K562 (cell line): ENCODE data around the gene PNPLA1. TPM values are rescaled to one million over a fixed set of nuclear protein-coding genes. Genes with fewer than 3 reads are reported as not detected.

Experiments used
- ATAC-seq: fragments of 200-7000 bp; cut with Tn5 transposase; 3 replicates; pipeline ENCODE4 v1.9.1; 2020; ENCODE audit warnings: moderate library complexity
- BruUV-seq: library from RNA; stranded (reverse); fragments of 400-500 nt; replicated peaks from 2 replicates; lab custom pipeline; 2021; lab: Mats Ljungman, UMichigan
- CTCF ChIA-PET: fragments of 300-600 bp; formaldehyde crosslinking; extraction: SDS; loops from one replicate; lab custom pipeline; 2021; ENCODE audit warnings: low intra/inter-chr PET ratio; lab: Yijun Ruan, JAX
- POLR2A ChIA-PET: fragments of 300-600, 350-650 bp; sonication (Branson Sonifier 250); formaldehyde crosslinking; extraction: SDS; loops from one replicate; lab custom pipeline; 2021; ENCODE audit warnings: antibody characterized with exemption, inconsistent platforms; lab: Yijun Ruan, JAX
- DNase-seq, 4 experiments: peaks; one replicate each; pipeline versions ENCODE4 v3.0.0 to v3.0.0-alpha.2; 2011 to 2018; ENCODE audit warnings: low spot score in 3 of 4, mixed read lengths in 3 of 4; ENCODE audit errors: extremely low read depth in 1 of 4
- FAIRE-seq: peaks from 2 replicates; lab custom pipeline; 2011; peaks lifted over from hg19 to GRCh38; lab: Jason Lieb, UNC
- H2AFZ ChIP-seq: 2 replicates; pipeline ENCODE4 v1.6.0; 2011; ENCODE audit warnings: low read depth, low read length, control low read depth, inconsistent platforms
- H3K27ac ChIP-seq: fragments of 200-600 bp; 3 replicates; pipeline ENCODE4 v1.8.0; 2011; ENCODE audit warnings: low read depth, mild to moderate bottlenecking, control low read depth, inconsistent platforms, low read length, moderate library complexity, mixed read lengths; ENCODE audit errors: extremely low read depth
- H3K27me3 ChIP-seq, 2 experiments: fragments of 300-600 bp in 1 of 2; 2 replicates in 1 of 2; 3 replicates in 1 of 2; pipeline versions ENCODE4 v1.6.0 to v1.8.0; 2011; ENCODE audit warnings: inconsistent platforms in 2 of 2, low read length in 2 of 2, mild to moderate bottlenecking in 1 of 2, mixed read lengths in 1 of 2, moderate library complexity in 1 of 2; ENCODE audit not compliant: control insufficient read depth in 2 of 2, insufficient read depth in 2 of 2
- H3K36me3 ChIP-seq: fragments of 300-600 bp; 3 replicates; pipeline ENCODE4 v1.8.0; 2011; ENCODE audit warnings: mild to moderate bottlenecking, low read length, inconsistent platforms; ENCODE audit not compliant: control insufficient read depth, insufficient read depth
- H3K4me1 ChIP-seq, 2 experiments: fragments of 200-600 bp in 1 of 2; replicated peaks in 1 of 2; 2 replicates in 1 of 2; 3 replicates in 1 of 2; pipeline versions ENCODE4 v1.5.1 to v1.8.0; 2011; ENCODE audit warnings: inconsistent platforms in 2 of 2, low read length in 2 of 2, mild to moderate bottlenecking in 1 of 2, mixed read lengths in 1 of 2, moderate library complexity in 1 of 2; ENCODE audit not compliant: control insufficient read depth in 2 of 2, insufficient read depth in 2 of 2
- H3K4me2 ChIP-seq: 2 replicates; pipeline ENCODE4 v1.6.1; 2011; ENCODE audit warnings: low read length, control low read depth, inconsistent platforms, mixed read lengths; ENCODE audit not compliant: insufficient read depth
- H3K4me3 ChIP-seq: fragments of 200-600 bp; sonication (generic), shearing (Covaris generic); 2 replicates; pipeline ENCODE4 v1.5.1; 2016; ENCODE audit warnings: control low read depth, inconsistent platforms
- H3K79me2 ChIP-seq: fragments of 200-600 bp; 3 replicates; pipeline ENCODE4 v1.8.0; 2011; ENCODE audit warnings: low read length, inconsistent platforms; ENCODE audit not compliant: control insufficient read depth, insufficient read depth
- H3K9ac ChIP-seq, 2 experiments: 2 replicates each; pipeline versions ENCODE4 v1.6.0 to v1.6.1; 2011; ENCODE audit warnings: low read depth in 2 of 2, low read length in 2 of 2, control low read depth in 1 of 2, inconsistent platforms in 1 of 2, mild to moderate bottlenecking in 1 of 2, mixed read lengths in 1 of 2; ENCODE audit not compliant: insufficient read depth in 1 of 2
- H3K9me1 ChIP-seq: one replicate; pipeline ENCODE4 v1.6.0; 2011; ENCODE audit warnings: inconsistent platforms, mild to moderate bottlenecking, low read length, moderate library complexity; ENCODE audit not compliant: control insufficient read depth, insufficient read depth
- H3K9me3 ChIP-seq: replicated peaks from 2 replicates; pipeline ENCODE4 v1.5.1; 2011; ENCODE audit warnings: low read depth, low read length, inconsistent platforms; ENCODE audit not compliant: control insufficient read depth, insufficient read depth
- H4K20me1 ChIP-seq: replicated peaks from 2 replicates; pipeline ENCODE4 v1.6.1; 2011; ENCODE audit warnings: low read length, inconsistent platforms, mixed read lengths; ENCODE audit not compliant: control insufficient read depth, insufficient read depth
- IFI16 ChIP-seq: fragments of 250-450 bp; sonication (Bioruptor Pico); IDR thresholded peaks from 2 replicates; pipeline ENCODE4 v2.1.2; 2022; ENCODE audit warnings: mild to moderate bottlenecking, inconsistent platforms
- NFATC3 ChIP-seq: fragments of 450-650 bp; IDR thresholded peaks from 2 replicates; pipeline ENCODE4 v1.6.1; 2017; ENCODE audit warnings: mild to moderate bottlenecking
- POLR3A ChIP-seq: IDR thresholded peaks from 2 replicates; pipeline ENCODE4 v1.6.1; 2011; ENCODE audit warnings: borderline replicate concordance, mild to moderate bottlenecking, moderate library complexity; ENCODE audit not compliant: insufficient read length, insufficient read depth; ENCODE audit errors: extremely low read depth
- POLR3G ChIP-seq: IDR thresholded peaks from 2 replicates; pipeline ENCODE4 v1.6.1; 2011; ENCODE audit not compliant: insufficient read length, insufficient replicate concordance; ENCODE audit errors: extremely low read depth
- RAD51 ChIP-seq: fragments of 450-650 bp; IDR thresholded peaks from 2 replicates; pipeline ENCODE4 v1.7.1; 2016; ENCODE audit warnings: low read depth, mild to moderate bottlenecking, borderline replicate concordance
- RNF2 ChIP-seq: sonication (generic); IDR thresholded peaks from 2 replicates; pipeline ENCODE4 v1.6.1; 2016
- ZKSCAN3 ChIP-seq: fragments of 250-450 bp; sonication (Bioruptor Pico); IDR thresholded peaks from 2 replicates; pipeline ENCODE4 v1.4.0; 2020
- WGBS: fragments of 100-300 bp; shearing (Covaris generic); methylation state at CpG from one replicate; pipeline ENCODE4 v1.1.6; 2016; ENCODE audit warnings: low coverage, mixed read lengths; ENCODE audit not compliant: insufficient coverage; ENCODE audit errors: missing lambda C conversion rate; 5-methylcytosine and 5-hydroxymethylcytosine counted together
- in situ Hi-C: fragments of 300-500 bp; cut with MboI; formaldehyde crosslinking; loops from 4 replicates; pipeline ENCODE4 v1.15.0; 2018; ENCODE audit warnings: inconsistent platforms, mixed read lengths
- intact Hi-C: fragments of 100-400 bp; cut with micrococcal nuclease; formaldehyde crosslinking; loops from 2 replicates; pipeline ENCODE4 v1.14.2; 2022
- polyA plus RNA-seq, 8 experiments: library from polyadenylated mRNA; depleted of rRNA in 4 of 8; stranded (reverse) in 5 of 8; unstranded in 3 of 8; fragments of >200 nt; fragmentation: Nextera tagmentation in 2 of 8; fragmentation: Illumina TruSeq in 1 of 8; extraction: Ambion mirVana in 2 of 8; extraction: Trizol in 1 of 8; gene quantifications; 2 replicates each; pipeline versions ENCODE4 v1.2.1 to v1.2.3, GENCODE V29; 2011 to 2014; ENCODE audit warnings: inconsistent platforms in 1 of 8, missing spikeins in 1 of 8
- total RNA-seq, 7 experiments: library from RNA; depleted of rRNA in 6 of 7; stranded (reverse); fragments of >200 nt in 6 of 7; fragmentation: Illumina TruSeq in 2 of 7; extraction: Trizol in 2 of 7; gene quantifications; 2 replicates each; pipeline versions ENCODE4 v1.2.1 to v1.2.3, GENCODE V29; 2011 to 2021; ENCODE audit warnings: low replicate concordance in 1 of 7
- TF ChIP-seq, protein P1 (sequence below): fragments of 200-600 bp; sonication (generic); IDR thresholded peaks from one replicate; pipeline ENCODE4 v1.6.1; 2012; ENCODE audit warnings: mild to moderate bottlenecking, low read depth, low read length, inconsistent platforms
- TF ChIP-seq, protein P2 (sequence below): sonication (generic); IDR thresholded peaks from 2 replicates; pipeline ENCODE4 v1.6.1; 2016

PNPLA1 gene
- total and polyA plus RNA-seq, 9 of the 15 experiments (the other 6 are each of a cell fraction or from before 2014, with no cell fraction given), result 0.04 to 0.27 (median 0.13) TPM; not detected in 2

DNA sequence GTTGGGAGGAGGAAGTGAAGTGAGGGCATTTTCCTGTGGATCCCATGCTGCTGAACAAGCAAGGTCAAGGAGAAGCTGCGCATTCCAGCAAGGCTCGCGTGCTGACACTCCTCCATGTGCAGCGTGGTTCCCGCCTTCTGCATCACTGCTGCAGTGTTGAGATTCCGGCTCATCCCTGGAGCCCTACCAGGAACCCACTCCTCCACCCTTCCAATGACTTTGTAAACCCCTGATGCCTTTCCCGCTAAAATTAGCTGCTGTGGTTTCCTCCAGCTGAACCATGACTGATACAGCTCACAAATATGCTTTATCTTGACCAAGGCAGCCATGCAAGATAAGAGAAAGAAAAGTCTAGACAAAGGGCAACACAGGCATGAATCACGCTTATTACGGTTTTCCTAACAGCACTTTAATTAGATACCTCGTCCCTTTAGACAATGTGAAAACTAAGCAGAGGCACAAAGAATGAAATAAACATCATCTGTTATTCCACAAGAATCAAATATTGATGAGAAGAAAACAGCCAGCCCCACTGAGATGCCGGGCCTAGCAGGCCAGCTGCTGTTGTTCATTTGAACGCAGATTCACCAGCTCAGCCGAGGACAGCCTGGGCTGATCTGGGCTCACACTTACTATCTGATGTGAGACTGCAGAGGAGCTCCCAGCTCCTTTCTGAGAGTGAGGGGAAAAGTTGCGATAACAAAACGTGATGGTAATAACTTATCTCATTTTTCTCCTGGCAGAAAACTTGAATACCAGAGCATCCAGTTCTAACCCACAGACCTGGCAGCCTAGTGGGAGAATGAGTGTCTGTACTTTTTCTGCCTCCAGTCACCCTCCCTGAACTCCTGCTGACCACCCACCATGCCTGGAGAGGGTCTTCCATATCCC, 81.1 kb downstream of the PNPLA1 start:
- intact Hi-C loops (no loop called here), in situ Hi-C loops (no loop called here)
- no peak overlapping the region for H3K27ac ChIP-seq
- BruUV-seq, result no TSS peak
- no peaks in the 10 kb centered on the region for H3K79me2 ChIP-seq
- peaks cover 27 to 33% of the 10 kb centered on the region in 2 experiments for H3K4me1 ChIP-seq
- H3K9ac ChIP-seq, result 0 out of 4 replicates have a peak overlapping the region, but pooled peaks of 1 of the 2 experiments have one; percentile 6
- H3K9me3 ChIP-seq, result peaks cover 5% of the 10 kb centered on the region; the same call in 1 of the 2 replicates
- H3K36me3 ChIP-seq, result no peaks in the 10 kb centered on the region
- peak; percentile 85 for FAIRE-seq
- H3K4me3 ChIP-seq, result no peak overlapping the region
- WGBS, result 1% methylated on average over 15 of the region's 15 CpGs
- peak; percentile 72 for ATAC-seq
- DNase-seq, result peak; percentile 67 to 88 (median 73)
- H3K4me2 ChIP-seq, result peak overlapping the region; percentile 8; the same call in 1 of the 2 replicates
- ChIA-PET POLR2A (interaction anchor here (0.6 to 2.2 kb wide), 13 partner anchors 10 to 417 kb away, joined by 3 to 20 read pairs (median 3); partner anchors contain the start of gene BNIP5), CTCF (no interaction called here)
- no peaks in the 10 kb centered on the region for H3K27me3 ChIP-seq
- no peaks in the 10 kb centered on the region for H3K9me1 ChIP-seq
- H4K20me1 ChIP-seq, result peaks cover 9% of the 10 kb centered on the region; the same call in 1 of the 2 replicates
- H2AFZ ChIP-seq, result no peak overlapping the region
- TF ChIP-seq, protein P1, sequence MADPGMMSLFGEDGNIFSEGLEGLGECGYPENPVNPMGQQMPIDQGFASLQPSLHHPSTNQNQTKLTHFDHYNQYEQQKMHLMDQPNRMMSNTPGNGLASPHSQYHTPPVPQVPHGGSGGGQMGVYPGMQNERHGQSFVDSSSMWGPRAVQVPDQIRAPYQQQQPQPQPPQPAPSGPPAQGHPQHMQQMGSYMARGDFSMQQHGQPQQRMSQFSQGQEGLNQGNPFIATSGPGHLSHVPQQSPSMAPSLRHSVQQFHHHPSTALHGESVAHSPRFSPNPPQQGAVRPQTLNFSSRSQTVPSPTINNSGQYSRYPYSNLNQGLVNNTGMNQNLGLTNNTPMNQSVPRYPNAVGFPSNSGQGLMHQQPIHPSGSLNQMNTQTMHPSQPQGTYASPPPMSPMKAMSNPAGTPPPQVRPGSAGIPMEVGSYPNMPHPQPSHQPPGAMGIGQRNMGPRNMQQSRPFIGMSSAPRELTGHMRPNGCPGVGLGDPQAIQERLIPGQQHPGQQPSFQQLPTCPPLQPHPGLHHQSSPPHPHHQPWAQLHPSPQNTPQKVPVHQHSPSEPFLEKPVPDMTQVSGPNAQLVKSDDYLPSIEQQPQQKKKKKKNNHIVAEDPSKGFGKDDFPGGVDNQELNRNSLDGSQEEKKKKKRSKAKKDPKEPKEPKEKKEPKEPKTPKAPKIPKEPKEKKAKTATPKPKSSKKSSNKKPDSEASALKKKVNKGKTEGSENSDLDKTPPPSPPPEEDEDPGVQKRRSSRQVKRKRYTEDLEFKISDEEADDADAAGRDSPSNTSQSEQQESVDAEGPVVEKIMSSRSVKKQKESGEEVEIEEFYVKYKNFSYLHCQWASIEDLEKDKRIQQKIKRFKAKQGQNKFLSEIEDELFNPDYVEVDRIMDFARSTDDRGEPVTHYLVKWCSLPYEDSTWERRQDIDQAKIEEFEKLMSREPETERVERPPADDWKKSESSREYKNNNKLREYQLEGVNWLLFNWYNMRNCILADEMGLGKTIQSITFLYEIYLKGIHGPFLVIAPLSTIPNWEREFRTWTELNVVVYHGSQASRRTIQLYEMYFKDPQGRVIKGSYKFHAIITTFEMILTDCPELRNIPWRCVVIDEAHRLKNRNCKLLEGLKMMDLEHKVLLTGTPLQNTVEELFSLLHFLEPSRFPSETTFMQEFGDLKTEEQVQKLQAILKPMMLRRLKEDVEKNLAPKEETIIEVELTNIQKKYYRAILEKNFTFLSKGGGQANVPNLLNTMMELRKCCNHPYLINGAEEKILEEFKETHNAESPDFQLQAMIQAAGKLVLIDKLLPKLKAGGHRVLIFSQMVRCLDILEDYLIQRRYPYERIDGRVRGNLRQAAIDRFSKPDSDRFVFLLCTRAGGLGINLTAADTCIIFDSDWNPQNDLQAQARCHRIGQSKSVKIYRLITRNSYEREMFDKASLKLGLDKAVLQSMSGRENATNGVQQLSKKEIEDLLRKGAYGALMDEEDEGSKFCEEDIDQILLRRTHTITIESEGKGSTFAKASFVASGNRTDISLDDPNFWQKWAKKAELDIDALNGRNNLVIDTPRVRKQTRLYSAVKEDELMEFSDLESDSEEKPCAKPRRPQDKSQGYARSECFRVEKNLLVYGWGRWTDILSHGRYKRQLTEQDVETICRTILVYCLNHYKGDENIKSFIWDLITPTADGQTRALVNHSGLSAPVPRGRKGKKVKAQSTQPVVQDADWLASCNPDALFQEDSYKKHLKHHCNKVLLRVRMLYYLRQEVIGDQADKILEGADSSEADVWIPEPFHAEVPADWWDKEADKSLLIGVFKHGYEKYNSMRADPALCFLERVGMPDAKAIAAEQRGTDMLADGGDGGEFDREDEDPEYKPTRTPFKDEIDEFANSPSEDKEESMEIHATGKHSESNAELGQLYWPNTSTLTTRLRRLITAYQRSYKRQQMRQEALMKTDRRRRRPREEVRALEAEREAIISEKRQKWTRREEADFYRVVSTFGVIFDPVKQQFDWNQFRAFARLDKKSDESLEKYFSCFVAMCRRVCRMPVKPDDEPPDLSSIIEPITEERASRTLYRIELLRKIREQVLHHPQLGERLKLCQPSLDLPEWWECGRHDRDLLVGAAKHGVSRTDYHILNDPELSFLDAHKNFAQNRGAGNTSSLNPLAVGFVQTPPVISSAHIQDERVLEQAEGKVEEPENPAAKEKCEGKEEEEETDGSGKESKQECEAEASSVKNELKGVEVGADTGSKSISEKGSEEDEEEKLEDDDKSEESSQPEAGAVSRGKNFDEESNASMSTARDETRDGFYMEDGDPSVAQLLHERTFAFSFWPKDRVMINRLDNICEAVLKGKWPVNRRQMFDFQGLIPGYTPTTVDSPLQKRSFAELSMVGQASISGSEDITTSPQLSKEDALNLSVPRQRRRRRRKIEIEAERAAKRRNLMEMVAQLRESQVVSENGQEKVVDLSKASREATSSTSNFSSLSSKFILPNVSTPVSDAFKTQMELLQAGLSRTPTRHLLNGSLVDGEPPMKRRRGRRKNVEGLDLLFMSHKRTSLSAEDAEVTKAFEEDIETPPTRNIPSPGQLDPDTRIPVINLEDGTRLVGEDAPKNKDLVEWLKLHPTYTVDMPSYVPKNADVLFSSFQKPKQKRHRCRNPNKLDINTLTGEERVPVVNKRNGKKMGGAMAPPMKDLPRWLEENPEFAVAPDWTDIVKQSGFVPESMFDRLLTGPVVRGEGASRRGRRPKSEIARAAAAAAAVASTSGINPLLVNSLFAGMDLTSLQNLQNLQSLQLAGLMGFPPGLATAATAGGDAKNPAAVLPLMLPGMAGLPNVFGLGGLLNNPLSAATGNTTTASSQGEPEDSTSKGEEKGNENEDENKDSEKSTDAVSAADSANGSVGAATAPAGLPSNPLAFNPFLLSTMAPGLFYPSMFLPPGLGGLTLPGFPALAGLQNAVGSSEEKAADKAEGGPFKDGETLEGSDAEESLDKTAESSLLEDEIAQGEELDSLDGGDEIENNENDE, result no peak
- TF ChIP-seq POLR3A (no peak), RNF2 (peak; percentile 87), ZKSCAN3 (CRISPR knock-in tag) (no peak), IFI16 (CRISPR knock-in tag) (no peak), RAD51 (no peak), POLR3G (no peak), NFATC3 (no peak)
- TF ChIP-seq, protein P2, sequence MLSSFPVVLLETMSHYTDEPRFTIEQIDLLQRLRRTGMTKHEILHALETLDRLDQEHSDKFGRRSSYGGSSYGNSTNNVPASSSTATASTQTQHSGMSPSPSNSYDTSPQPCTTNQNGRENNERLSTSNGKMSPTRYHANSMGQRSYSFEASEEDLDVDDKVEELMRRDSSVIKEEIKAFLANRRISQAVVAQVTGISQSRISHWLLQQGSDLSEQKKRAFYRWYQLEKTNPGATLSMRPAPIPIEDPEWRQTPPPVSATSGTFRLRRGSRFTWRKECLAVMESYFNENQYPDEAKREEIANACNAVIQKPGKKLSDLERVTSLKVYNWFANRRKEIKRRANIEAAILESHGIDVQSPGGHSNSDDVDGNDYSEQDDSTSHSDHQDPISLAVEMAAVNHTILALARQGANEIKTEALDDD, result no peak; the same call in 1 of the 2 replicates
